Measurements from ENCODE around the gene MAST2. TPM values are rescaled to one million over a fixed set of nuclear protein-coding genes. Genes with fewer than 3 reads are reported as not detected.

The MAST2 gene
- polyA plus RNA-seq, 1 experiment: 24.7 TPM

- ChIA-PET POLR2A (no interaction called here), CTCF (no interaction called here)
- H3K27ac ChIP-seq (ENCODE audit: low read depth, low read length): no peak overlapping the region
- no peak for TF ChIP-seq CTCF (IDR thresholded peaks at IDR 0.05; ENCODE audit: low read depth, low read length)
- no peak for DNase-seq (ENCODE audit: low read depth, low spot score)
- H3K4me3 ChIP-seq (ENCODE audit: low read depth, low read length): no peak overlapping the region
- no peaks in the 10 kb centered on the region for H3K27me3 ChIP-seq (ENCODE audit: control insufficient read depth, insufficient read depth, low read length)
- H3K9me3 ChIP-seq (ENCODE audit: control insufficient read depth, insufficient read depth, low read length): peaks cover 3% of the 10 kb centered on the region; the same call in 1 of the 2 replicates
Measured at GRCh38 chr1:45968941-45969666, 165.7 kb downstream of the MAST2 start.

- H3K27ac ChIP-seq (ENCODE audit: low read depth, low read length): no peak overlapping the region
- CTCF ChIA-PET: interaction anchor here (0.7 kb wide), 1 partner anchor 37 kb away, joined by 4 read pairs; no protein-coding TSS in a partner anchor
- no peaks in the 10 kb centered on the region for H3K27me3 ChIP-seq (ENCODE audit: control insufficient read depth, insufficient read depth, low read length)
- POLR2A ChIA-PET: no interaction called here
- no peak for DNase-seq (ENCODE audit: low read depth, low spot score)
- TF ChIP-seq CTCF (IDR thresholded peaks at IDR 0.05; ENCODE audit: low read depth, low read length): no peak
- no peak overlapping the region for H3K4me3 ChIP-seq (ENCODE audit: low read depth, low read length)
- peaks cover 3% of the 10 kb centered on the region; the same call in 1 of the 2 replicates for H3K9me3 ChIP-seq (ENCODE audit: control insufficient read depth, insufficient read depth, low read length)
Measured at GRCh38 chr1:45969866-45970265, 166.5 kb downstream of the MAST2 start.

GRCh38 chr1:45971335-45971734 lies 167.9 kb downstream of the MAST2 start:
- Histone ChIP-seq H3K27ac (ENCODE audit: low read depth, low read length) (no peak overlapping the region), H3K4me3 (ENCODE audit: low read depth, low read length) (no peak overlapping the region), H3K27me3 (ENCODE audit: control insufficient read depth, insufficient read depth, low read length) (no peaks in the 10 kb centered on the region), H3K9me3 (ENCODE audit: control insufficient read depth, insufficient read depth, low read length) (peaks cover 3% of the 10 kb centered on the region; the same call in 1 of the 2 replicates)
- ChIA-PET CTCF (interaction anchor here (0.9 kb wide), 1 partner anchor 253 kb away, joined by 4 read pairs; no protein-coding TSS in a partner anchor), POLR2A (interaction anchor here (0.6 kb wide), 1 partner anchor 288 kb away, joined by 4 read pairs; no protein-coding TSS in a partner anchor)
- DNase-seq (ENCODE audit: low read depth, low spot score): no peak
- no peak for TF ChIP-seq CTCF (IDR thresholded peaks at IDR 0.05; ENCODE audit: low read depth, low read length)

GRCh38 chr1:45971922-45972531 lies 168.6 kb downstream of the MAST2 start:
- DNase-seq (ENCODE audit: low read depth, low spot score): no peak
- Histone ChIP-seq H3K27me3 (ENCODE audit: control insufficient read depth, insufficient read depth, low read length) (no peaks in the 10 kb centered on the region), H3K27ac (ENCODE audit: low read depth, low read length) (no peak overlapping the region), H3K4me3 (ENCODE audit: low read depth, low read length) (no peak overlapping the region), H3K9me3 (ENCODE audit: control insufficient read depth, insufficient read depth, low read length) (peaks cover 3% of the 10 kb centered on the region; the same call in 1 of the 2 replicates)
- ChIA-PET POLR2A (no interaction called here), CTCF (interaction anchor here (0.9 kb wide), 1 partner anchor 252 kb away, joined by 4 read pairs; no protein-coding TSS in a partner anchor)
- no peak for TF ChIP-seq CTCF (IDR thresholded peaks at IDR 0.05; ENCODE audit: low read depth, low read length)

GRCh38 chr1:45972621-45973020 lies 169.2 kb downstream of the MAST2 start:
- ChIA-PET POLR2A (no interaction called here), CTCF (no interaction called here)
- Histone ChIP-seq H3K27ac (ENCODE audit: low read depth, low read length) (no peak overlapping the region), H3K9me3 (ENCODE audit: control insufficient read depth, insufficient read depth, low read length) (peaks cover 3% of the 10 kb centered on the region; the same call in 1 of the 2 replicates), H3K4me3 (ENCODE audit: low read depth, low read length) (no peak overlapping the region), H3K27me3 (ENCODE audit: control insufficient read depth, insufficient read depth, low read length) (no peaks in the 10 kb centered on the region)
- TF ChIP-seq CTCF (IDR thresholded peaks at IDR 0.05; ENCODE audit: low read depth, low read length): no peak
- DNase-seq (ENCODE audit: low read depth, low spot score): no peak
